ENCODE results near the gene ABITRAM.

ABITRAM gene

GRCh38 chr9:108980893-108981292, 46.7 kb downstream of the ABITRAM start:
- in situ Hi-C loops (cut with MboI; ENCODE audit: low sequenced_read_pairs), result loop anchor here (25.0 kb wide), 1 partner anchor 106 kb away; no protein-coding TSS in a partner anchor

GRCh38 chr9:108983885-108984284, 49.7 kb downstream of the ABITRAM start:
- in situ Hi-C loops (cut with MboI; ENCODE audit: low sequenced_read_pairs), result loop anchor here (25.0 kb wide), 1 partner anchor 103 kb away; no protein-coding TSS in a partner anchor

Data from HL-60/S4 treated with retinoic acid at 250 ng/mL for 4 days and 3 days (cell line).